Measurements from ENCODE around the gene FUT3.
"Not testable (repeated sequence)": the region's sequence is repeated elsewhere in the genome, so short reads cannot be mapped to it uniquely, and the experiment has no call there.

FUT3 gene

GRCh38 chr19:5877427-5877826, 26.2 kb upstream of the FUT3 start:
- Histone ChIP-seq H3K4me3 (ENCODE audit: low read depth, low read length) (no peak overlapping the region), H3K27me3 (ENCODE audit: insufficient read depth, low read depth, severe bottlenecking) (no peaks in the 10 kb centered on the region), H3K27ac (no peak overlapping the region), H3K36me3 (no peaks in the 10 kb centered on the region), H3K9me3 (ENCODE audit: severe bottlenecking) (no peaks in the 10 kb centered on the region)
- no peak for DNase-seq
- TF ChIP-seq CTCF (IDR thresholded peaks at IDR 0.05; ENCODE audit: low read depth, low read length): no peak

GRCh38 chr19:5874496-5874895, 23.2 kb upstream of the FUT3 start:
- DNase-seq; H3K9me3 ChIP-seq (ENCODE audit: severe bottlenecking); H3K4me3 ChIP-seq (ENCODE audit: low read depth, low read length); H3K27me3 ChIP-seq (ENCODE audit: insufficient read depth, low read depth, severe bottlenecking); H3K36me3 ChIP-seq; H3K27ac ChIP-seq: not testable (repeated sequence)

GRCh38 chr19:5873617-5874199, 22.5 kb upstream of the FUT3 start:
- Histone ChIP-seq H3K4me3 (ENCODE audit: low read depth, low read length) (no peak overlapping the region), H3K27me3 (ENCODE audit: insufficient read depth, low read depth, severe bottlenecking) (no peaks in the 10 kb centered on the region), H3K36me3 (no peaks in the 10 kb centered on the region), H3K27ac (no peak overlapping the region), H3K9me3 (ENCODE audit: severe bottlenecking) (no peaks in the 10 kb centered on the region)
- DNase-seq: no peak
- no peak for TF ChIP-seq CTCF (IDR thresholded peaks at IDR 0.05; ENCODE audit: low read depth, low read length)

- H3K4me3 ChIP-seq (ENCODE audit: low read depth, low read length): no peak overlapping the region
- no peak for DNase-seq
- no peak overlapping the region for H3K27ac ChIP-seq
- H3K36me3 ChIP-seq: no peaks in the 10 kb centered on the region
- no peaks in the 10 kb centered on the region for H3K27me3 ChIP-seq (ENCODE audit: insufficient read depth, low read depth, severe bottlenecking)
- no peak for TF ChIP-seq CTCF (IDR thresholded peaks at IDR 0.05; ENCODE audit: low read depth, low read length)
- H3K9me3 ChIP-seq (ENCODE audit: severe bottlenecking): no peaks in the 10 kb centered on the region
Observed at GRCh38 chr19:5870986-5871394, 19.7 kb upstream of the FUT3 start.

- Histone ChIP-seq H3K27me3 (ENCODE audit: insufficient read depth, low read depth, severe bottlenecking) (no peaks in the 10 kb centered on the region), H3K36me3 (no peaks in the 10 kb centered on the region), H3K9me3 (ENCODE audit: severe bottlenecking) (no peaks in the 10 kb centered on the region), H3K27ac (no peak overlapping the region), H3K4me3 (ENCODE audit: low read depth, low read length) (no peak overlapping the region)
- no peak for TF ChIP-seq CTCF (IDR thresholded peaks at IDR 0.05; ENCODE audit: low read depth, low read length)
- DNase-seq: no peak
Observed at GRCh38 chr19:5867201-5868136, 16.2 kb upstream of the FUT3 start.

GRCh38 chr19:5865772-5866171, 14.5 kb upstream of the FUT3 start:
- Histone ChIP-seq H3K27me3 (ENCODE audit: insufficient read depth, low read depth, severe bottlenecking) (no peaks in the 10 kb centered on the region), H3K27ac (no peak overlapping the region), H3K4me3 (ENCODE audit: low read depth, low read length) (no peak overlapping the region), H3K9me3 (ENCODE audit: severe bottlenecking) (no peaks in the 10 kb centered on the region), H3K36me3 (no peaks in the 10 kb centered on the region)
- DNase-seq: no peak
- no peak for TF ChIP-seq CTCF (IDR thresholded peaks at IDR 0.05; ENCODE audit: low read depth, low read length)
